Tracheal epithelial cell (primary cell): ENCODE results near the gene WDFY4. TPM values are rescaled to one million over a fixed set of nuclear protein-coding genes. Genes with fewer than 3 reads are reported as not detected.

Source experiments
- total RNA-seq: library from RNA; depleted of rRNA; stranded (reverse); fragments of >200 nt; gene quantifications from 2 replicates; pipeline ENCODE4 v1.2.1, GENCODE V29; 2014

Gene WDFY4
- under 0.01 TPM in 1 of 2 replicates, not detected in the other for total RNA-seq

GRCh38 chr10:48684792-48685623 is at the start of gene WDFY4:
TSS of gene WDFY4 (plus strand) at chr10:48684873. CDS start at chr10:48709733, 24,860 bp downstream.

GRCh38 chr10:48939790-48940325 is 255.2 kb downstream of the WDFY4 start, which contains the start of gene LRRC18:
TSS of gene LRRC18 (minus strand) at chr10:48939840. CDS start at chr10:48914155, 25,685 bp downstream.

Other genes with a start within 250 kb of the WDFY4 start
- gene ARHGAP22, start 79.8 kb upstream of the WDFY4 start, total RNA-seq: 15.8 and 29.4 TPM in 2 replicates